Astrocyte (in vitro differentiated cells and primary cell): ENCODE data around the gene CALD1.

ENCODE experiments used
- CTCF ChIP-seq: IDR thresholded peaks from 2 replicates; pipeline ENCODE4 v1.5.1; 2011; ENCODE audit warnings: low read depth, mild to moderate bottlenecking, inconsistent platforms, low read length, moderate library complexity; ENCODE audit not compliant: insufficient read depth
- EZH2 ChIP-seq: IDR thresholded peaks from 2 replicates; pipeline ENCODE4 v1.6.1; 2012; ENCODE audit warnings: mild to moderate bottlenecking, low read length, inconsistent platforms; ENCODE audit not compliant: insufficient read depth

- TF ChIP-seq CTCF (no peak), EZH2 (no peak)
Observed at GRCh38 chr7:134844200-134844599, 64.8 kb downstream of the CALD1 start.
